ENCODE data around the gene TRIM52. TPM values are rescaled to one million over a fixed set of nuclear protein-coding genes. Genes with fewer than 3 reads are reported as not detected.

TRIM52 gene
- total and polyA plus RNA-seq, 9 of the 15 experiments (the other 6 are each of a cell fraction or from before 2014, with no cell fraction given), result 3.3 to 21.9 (median 13.5) TPM

DNA sequence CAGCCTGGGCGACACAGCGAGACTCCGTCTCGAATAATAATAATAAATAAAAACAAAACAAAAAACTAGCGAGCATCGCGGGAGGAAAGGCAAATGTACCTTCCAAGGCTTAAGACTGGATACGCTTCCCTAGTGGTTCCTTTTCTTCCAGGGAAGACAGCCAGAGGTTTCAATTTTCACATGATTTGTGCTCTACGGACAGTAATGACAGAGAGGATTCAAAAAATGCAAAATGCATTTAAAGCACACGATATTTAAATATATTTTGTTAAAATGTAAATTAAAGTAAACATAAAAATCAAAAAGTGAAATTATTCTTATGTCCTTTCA lies 42.2 kb downstream of the TRIM52 start (continued):
- TF ChIP-seq FUS (optimal IDR thresholded peaks at IDR 0.05; ENCODE audit: low read depth, low read length), result no peak
- TF ChIP-seq ZBTB40 (IDR thresholded peaks at IDR 0.05), result no peak
- no peak for TF ChIP-seq ZBTB40 (CRISPR knock-in tag; IDR thresholded peaks at IDR 0.05)
- TF ChIP-seq ARHGAP35 (IDR thresholded peaks at IDR 0.05; ENCODE audit: partially characterized antibody), result no peak
- TF ChIP-seq ZNF175 (CRISPR knock-in tag; IDR thresholded peaks at IDR 0.05; ENCODE audit: low read depth), result no peak
- no peak for TF ChIP-seq NBN (IDR thresholded peaks at IDR 0.05; ENCODE audit: low read depth)
- TF ChIP-seq ARID2 (IDR thresholded peaks at IDR 0.05), result no peak
- peak; percentile 17; the same call in 1 of the 2 replicates for TF ChIP-seq HLTF (IDR thresholded peaks at IDR 0.05)
- TF ChIP-seq ZNF224 (CRISPR knock-in tag; IDR thresholded peaks at IDR 0.05), result no peak
- TF ChIP-seq SMARCB1 (IDR thresholded peaks at IDR 0.05; ENCODE audit: insufficient read length, low read depth), result no peak
- TF ChIP-seq ZNF277 (CRISPR knock-in tag; IDR thresholded peaks at IDR 0.05; ENCODE audit: borderline replicate concordance), result no peak
- TF ChIP-seq ZNF347 (CRISPR knock-in tag; IDR thresholded peaks at IDR 0.05; ENCODE audit: low read depth), result no peak
- TF ChIP-seq, protein P1, sequence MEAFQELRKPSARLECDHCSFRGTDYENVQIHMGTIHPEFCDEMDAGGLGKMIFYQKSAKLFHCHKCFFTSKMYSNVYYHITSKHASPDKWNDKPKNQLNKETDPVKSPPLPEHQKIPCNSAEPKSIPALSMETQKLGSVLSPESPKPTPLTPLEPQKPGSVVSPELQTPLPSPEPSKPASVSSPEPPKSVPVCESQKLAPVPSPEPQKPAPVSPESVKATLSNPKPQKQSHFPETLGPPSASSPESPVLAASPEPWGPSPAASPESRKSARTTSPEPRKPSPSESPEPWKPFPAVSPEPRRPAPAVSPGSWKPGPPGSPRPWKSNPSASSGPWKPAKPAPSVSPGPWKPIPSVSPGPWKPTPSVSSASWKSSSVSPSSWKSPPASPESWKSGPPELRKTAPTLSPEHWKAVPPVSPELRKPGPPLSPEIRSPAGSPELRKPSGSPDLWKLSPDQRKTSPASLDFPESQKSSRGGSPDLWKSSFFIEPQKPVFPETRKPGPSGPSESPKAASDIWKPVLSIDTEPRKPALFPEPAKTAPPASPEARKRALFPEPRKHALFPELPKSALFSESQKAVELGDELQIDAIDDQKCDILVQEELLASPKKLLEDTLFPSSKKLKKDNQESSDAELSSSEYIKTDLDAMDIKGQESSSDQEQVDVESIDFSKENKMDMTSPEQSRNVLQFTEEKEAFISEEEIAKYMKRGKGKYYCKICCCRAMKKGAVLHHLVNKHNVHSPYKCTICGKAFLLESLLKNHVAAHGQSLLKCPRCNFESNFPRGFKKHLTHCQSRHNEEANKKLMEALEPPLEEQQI (IDR thresholded peaks at IDR 0.05), result 0 out of 2 replicates have a peak, but pooled peaks have one; percentile 2
- TF ChIP-seq ILF3 (IDR thresholded peaks at IDR 0.05; ENCODE audit: borderline replicate concordance), result no peak
- no peak; the same call in 1 of the 2 replicates for TF ChIP-seq FOSL1 (tag; conservative IDR thresholded peaks at IDR 0.05)
- TF ChIP-seq ZNF212 (CRISPR knock-in tag; IDR thresholded peaks at IDR 0.05), result no peak
- TF ChIP-seq PHF21A (IDR thresholded peaks at IDR 0.05; ENCODE audit: borderline replicate concordance, low read depth), result no peak
- TF ChIP-seq ZNF764 (CRISPR knock-in tag; IDR thresholded peaks at IDR 0.05; ENCODE audit: low read depth), result no peak
- TF ChIP-seq RFX7 (CRISPR knock-in tag; IDR thresholded peaks at IDR 0.05), result no peak
